Lower lobe of right lung (tissue), 2 donors: ENCODE data around the gene TRERF1. TPM values are rescaled to one million over a fixed set of nuclear protein-coding genes. Genes with fewer than 3 reads are reported as not detected.

ENCODE experiments used
- ATAC-seq, 2 donors: fragments of 200-7000 bp; cut with Tn5 transposase; one replicate each; pipeline ENCODE4 v1.9.1; 2020 to 2022; ENCODE audit warnings: mild to moderate bottlenecking in 2 of 2, moderate library complexity in 2 of 2
- DNase-seq: peaks from one replicate; pipeline ENCODE4 v3.0.0-alpha.2; 2020
- H3K27ac ChIP-seq: fragments of 200-600 bp; one replicate; pipeline ENCODE4 v1.8.0; 2022
- H3K27me3 ChIP-seq: fragments of 200-600 bp; one replicate; pipeline ENCODE4 v1.8.0; 2022; ENCODE audit warnings: low read depth
- H3K36me3 ChIP-seq: fragments of 200-600 bp; one replicate; pipeline ENCODE4 v1.8.0; 2022; ENCODE audit warnings: mild to moderate bottlenecking
- H3K4me1 ChIP-seq: fragments of 200-600 bp; one replicate; pipeline ENCODE4 v1.8.0; 2022
- H3K4me3 ChIP-seq: fragments of 200-600 bp; one replicate; pipeline ENCODE4 v1.8.0; 2022; ENCODE audit warnings: mild to moderate bottlenecking
- H3K9me3 ChIP-seq: fragments of 200-600 bp; one replicate; pipeline ENCODE4 v1.8.0; 2022
- intact Hi-C: fragments of 100-400 bp; cut with DNase I; formaldehyde crosslinking; loops from one replicate; pipeline ENCODE4 v1.11.0; 2022
- total RNA-seq: library from RNA; stranded (reverse); fragmentation: NEBNext Ultra II Directional; extraction: Animal tissue kit (Norgen Biotek cat#: 25700); gene quantifications from one replicate; pipeline ENCODE4 v1.2.1, GENCODE V29; 2021
- TF ChIP-seq, protein P1 (sequence below): fragments of 200-600 bp; IDR thresholded peaks from one replicate; pipeline ENCODE4 v1.8.0; 2022; ENCODE audit warnings: antibody characterized with exemption, mild to moderate bottlenecking
- donor health status: DM: no; HTN: yes; CAD: no; lungs with severe emphysema.

The TRERF1 gene
- total RNA-seq, 1 donor from 2014 or later, result 5.6 TPM

DNA sequence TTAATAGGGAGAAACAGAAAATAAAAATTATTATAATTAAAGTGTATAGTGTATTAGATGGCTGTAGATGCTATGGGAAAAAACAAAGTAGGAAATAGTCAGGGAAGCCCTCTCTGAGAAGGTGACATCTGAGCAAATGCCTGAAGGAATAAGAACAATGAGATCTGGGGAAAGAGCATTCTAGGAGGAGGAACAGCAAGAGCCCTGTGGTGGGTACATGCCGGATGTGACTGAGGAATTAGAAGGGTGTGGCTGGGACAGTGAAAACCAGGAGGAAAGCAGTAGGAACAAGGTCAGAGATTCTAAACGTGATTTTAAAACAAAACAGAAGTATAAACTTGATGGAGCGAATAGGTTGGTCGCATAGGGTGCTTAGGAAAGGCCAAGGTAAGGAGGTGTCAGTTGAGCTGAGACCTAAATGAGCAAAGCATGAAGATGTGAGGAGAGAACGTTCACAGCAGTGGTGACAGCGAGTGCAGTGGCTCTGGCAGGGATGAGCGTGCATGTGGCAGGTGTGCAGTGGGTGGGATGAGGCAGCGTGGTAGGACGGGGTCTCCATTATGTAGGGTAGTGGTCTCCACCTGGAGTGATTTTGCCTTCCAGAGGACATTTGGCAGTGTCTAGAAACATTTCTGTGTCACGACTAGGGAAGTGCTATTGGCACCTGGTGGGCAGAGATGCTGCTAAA is 137.0 kb downstream of the TRERF1 start:
- ATAC-seq (no peak), DNase-seq (no peak)
- Histone ChIP-seq H3K4me3 (no peak overlapping the region), H3K36me3 (no peaks in the 10 kb centered on the region), H3K9me3 (no peaks in the 10 kb centered on the region), H3K27me3 (no peaks in the 10 kb centered on the region), H3K27ac (no peak overlapping the region), H3K4me1 (peaks cover 29% of the 10 kb centered on the region)
- intact Hi-C loops, result no loop called here
- TF ChIP-seq, protein P1, sequence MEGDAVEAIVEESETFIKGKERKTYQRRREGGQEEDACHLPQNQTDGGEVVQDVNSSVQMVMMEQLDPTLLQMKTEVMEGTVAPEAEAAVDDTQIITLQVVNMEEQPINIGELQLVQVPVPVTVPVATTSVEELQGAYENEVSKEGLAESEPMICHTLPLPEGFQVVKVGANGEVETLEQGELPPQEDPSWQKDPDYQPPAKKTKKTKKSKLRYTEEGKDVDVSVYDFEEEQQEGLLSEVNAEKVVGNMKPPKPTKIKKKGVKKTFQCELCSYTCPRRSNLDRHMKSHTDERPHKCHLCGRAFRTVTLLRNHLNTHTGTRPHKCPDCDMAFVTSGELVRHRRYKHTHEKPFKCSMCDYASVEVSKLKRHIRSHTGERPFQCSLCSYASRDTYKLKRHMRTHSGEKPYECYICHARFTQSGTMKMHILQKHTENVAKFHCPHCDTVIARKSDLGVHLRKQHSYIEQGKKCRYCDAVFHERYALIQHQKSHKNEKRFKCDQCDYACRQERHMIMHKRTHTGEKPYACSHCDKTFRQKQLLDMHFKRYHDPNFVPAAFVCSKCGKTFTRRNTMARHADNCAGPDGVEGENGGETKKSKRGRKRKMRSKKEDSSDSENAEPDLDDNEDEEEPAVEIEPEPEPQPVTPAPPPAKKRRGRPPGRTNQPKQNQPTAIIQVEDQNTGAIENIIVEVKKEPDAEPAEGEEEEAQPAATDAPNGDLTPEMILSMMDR, result no peak

DNA sequence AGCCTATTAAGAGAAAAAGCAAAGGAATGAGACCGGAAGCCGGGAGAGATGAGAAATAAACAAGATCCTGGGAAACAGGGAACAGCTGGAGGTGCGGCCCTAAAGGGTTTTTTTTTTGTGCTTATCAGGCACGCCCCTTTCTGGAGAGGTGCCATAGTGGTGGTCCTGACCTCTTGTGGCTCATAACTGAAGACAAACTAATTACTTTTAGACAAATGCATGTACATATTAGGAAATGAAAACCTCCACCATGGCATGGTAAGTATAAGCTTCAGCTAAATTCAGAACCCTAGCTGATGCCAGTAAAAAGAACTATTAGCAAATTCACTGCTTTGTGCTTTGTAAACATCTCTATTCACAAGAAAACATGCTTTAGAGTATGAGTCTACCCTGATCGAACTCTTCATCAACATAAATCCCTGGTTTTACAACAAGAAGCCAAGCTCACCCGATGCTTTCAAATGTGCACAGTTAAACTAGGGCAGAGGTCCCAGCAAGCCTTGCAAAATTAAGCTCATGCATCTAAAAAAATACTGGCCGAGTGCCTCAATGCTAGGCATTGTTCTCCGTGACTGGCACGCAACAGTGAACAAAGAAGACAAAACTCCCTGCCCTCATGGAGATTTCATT is 137.7 kb downstream of the TRERF1 start:
- H3K27ac ChIP-seq, result peak overlapping the region; percentile 20
- H3K9me3 ChIP-seq, result no peaks in the 10 kb centered on the region
- no peaks in the 10 kb centered on the region for H3K27me3 ChIP-seq
- intact Hi-C loops, result no loop called here
- TF ChIP-seq, protein P1, result no peak
- DNase-seq (no peak), ATAC-seq (no peak)
- H3K4me1 ChIP-seq, result peaks cover 29% of the 10 kb centered on the region
- H3K4me3 ChIP-seq, result no peak overlapping the region
- no peaks in the 10 kb centered on the region for H3K36me3 ChIP-seq

DNA sequence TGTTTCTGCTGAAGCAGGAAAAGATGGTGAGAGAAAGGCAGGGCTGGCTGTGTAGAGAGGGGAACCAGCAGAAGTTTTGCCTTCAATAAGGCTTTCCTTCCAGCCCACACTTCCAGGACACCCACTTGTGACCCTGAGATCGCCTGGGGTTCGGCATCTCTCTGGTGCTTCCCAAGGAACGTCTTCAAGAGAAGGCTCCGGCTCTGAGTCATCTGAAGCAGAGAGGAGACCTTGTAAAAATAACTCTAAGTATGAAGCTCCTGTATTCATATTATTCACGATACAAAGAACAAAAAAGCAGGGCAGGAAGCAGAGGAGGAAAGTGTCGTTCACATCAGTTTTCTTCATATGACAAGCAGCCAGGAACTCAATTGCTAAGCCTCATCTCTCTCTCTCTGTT is 138.7 kb downstream of the TRERF1 start:
- Histone ChIP-seq H3K27me3 (no peaks in the 10 kb centered on the region), H3K9me3 (no peaks in the 10 kb centered on the region), H3K36me3 (no peaks in the 10 kb centered on the region), H3K27ac (peak overlapping the region; percentile 20), H3K4me1 (peaks cover 29% of the 10 kb centered on the region), H3K4me3 (no peak overlapping the region)
- DNase-seq (no peak), ATAC-seq (no peak)
- TF ChIP-seq, protein P1, result no peak
- intact Hi-C loops, result no loop called here

- H3K27ac ChIP-seq, result no peak overlapping the region
- no peaks in the 10 kb centered on the region for H3K9me3 ChIP-seq
- H3K4me1 ChIP-seq, result no peaks in the 10 kb centered on the region
- H3K4me3 ChIP-seq, result no peak overlapping the region
- H3K36me3 ChIP-seq, result no peaks in the 10 kb centered on the region
- TF ChIP-seq, protein P1, result no peak
- DNase-seq, result no peak
- no peak for ATAC-seq
- intact Hi-C loops, result no loop called here
- no peaks in the 10 kb centered on the region for H3K27me3 ChIP-seq
Measured at GRCh38 chr6:42307141-42307470, 144.6 kb downstream of the TRERF1 start.

- Histone ChIP-seq H3K27ac (no peak overlapping the region), H3K4me3 (no peak overlapping the region), H3K27me3 (no peaks in the 10 kb centered on the region), H3K9me3 (no peaks in the 10 kb centered on the region), H3K4me1 (no peaks in the 10 kb centered on the region), H3K36me3 (no peaks in the 10 kb centered on the region)
- no peak for DNase-seq
- no peak for ATAC-seq
- intact Hi-C loops, result no loop called here
- TF ChIP-seq, protein P1, result no peak
Measured at GRCh38 chr6:42306439-42307140, 145.1 kb downstream of the TRERF1 start.
